HCT116 (cell line): ENCODE measurements around the gene CACNA1E.

Experiments
- CBX3 ChIP-seq: IDR thresholded peaks from 2 replicates; pipeline ENCODE4 v1.6.1; 2012; ENCODE audit warnings: low read depth
- EZH2 ChIP-seq: fragments of 200-600 bp; sonication (generic); IDR thresholded peaks from 2 replicates; pipeline ENCODE4 v1.6.1; 2017; ENCODE audit warnings: antibody characterized with exemption, mixed run types
- JUND ChIP-seq: IDR thresholded peaks from 2 replicates; pipeline ENCODE4 v1.6.1; 2012
- YY1 ChIP-seq: IDR thresholded peaks from 2 replicates; pipeline ENCODE4 v1.6.1; 2011; ENCODE audit warnings: low read length, low read depth, moderate library complexity, mild to moderate bottlenecking; ENCODE audit not compliant: insufficient replicate concordance; ENCODE audit errors: extremely low read depth
- TF ChIP-seq, protein P1 (sequence below), 3 experiments: fragments of 200-600 bp in 1 of 3; sonication (generic) in 1 of 3; IDR thresholded peaks in 2 of 3; conservative IDR thresholded peaks in 1 of 3; 2 replicates each; pipeline ENCODE4 v1.5.1; 2012 to 2017; ENCODE audit warnings: low read depth in 2 of 3, low read length in 2 of 3, antibody characterized with exemption in 1 of 3, borderline replicate concordance in 1 of 3, control low read depth in 1 of 3, mild to moderate bottlenecking in 1 of 3, mixed read lengths in 1 of 3, mixed run types in 1 of 3, moderate library complexity in 1 of 3; ENCODE audit not compliant: insufficient read depth in 1 of 3

GRCh38 chr1:181855380-181855779, 372.1 kb downstream of the CACNA1E start:
- TF ChIP-seq EZH2 (no peak), CBX3 (no peak), YY1 (no peak), JUND (no peak)
- TF ChIP-seq, protein P1, sequence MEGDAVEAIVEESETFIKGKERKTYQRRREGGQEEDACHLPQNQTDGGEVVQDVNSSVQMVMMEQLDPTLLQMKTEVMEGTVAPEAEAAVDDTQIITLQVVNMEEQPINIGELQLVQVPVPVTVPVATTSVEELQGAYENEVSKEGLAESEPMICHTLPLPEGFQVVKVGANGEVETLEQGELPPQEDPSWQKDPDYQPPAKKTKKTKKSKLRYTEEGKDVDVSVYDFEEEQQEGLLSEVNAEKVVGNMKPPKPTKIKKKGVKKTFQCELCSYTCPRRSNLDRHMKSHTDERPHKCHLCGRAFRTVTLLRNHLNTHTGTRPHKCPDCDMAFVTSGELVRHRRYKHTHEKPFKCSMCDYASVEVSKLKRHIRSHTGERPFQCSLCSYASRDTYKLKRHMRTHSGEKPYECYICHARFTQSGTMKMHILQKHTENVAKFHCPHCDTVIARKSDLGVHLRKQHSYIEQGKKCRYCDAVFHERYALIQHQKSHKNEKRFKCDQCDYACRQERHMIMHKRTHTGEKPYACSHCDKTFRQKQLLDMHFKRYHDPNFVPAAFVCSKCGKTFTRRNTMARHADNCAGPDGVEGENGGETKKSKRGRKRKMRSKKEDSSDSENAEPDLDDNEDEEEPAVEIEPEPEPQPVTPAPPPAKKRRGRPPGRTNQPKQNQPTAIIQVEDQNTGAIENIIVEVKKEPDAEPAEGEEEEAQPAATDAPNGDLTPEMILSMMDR (IDR thresholded peaks at IDR 0.05 in 2 of 3, conservative IDR thresholded peaks at IDR 0.05 in 1 of 3; ENCODE audit: borderline replicate concordance in 1 of 3, insufficient read depth in 1 of 3, low read depth in 2 of 3, low read length in 2 of 3) = no peak
